ENCODE data around the gene CR2.

CR2 gene

DNA sequence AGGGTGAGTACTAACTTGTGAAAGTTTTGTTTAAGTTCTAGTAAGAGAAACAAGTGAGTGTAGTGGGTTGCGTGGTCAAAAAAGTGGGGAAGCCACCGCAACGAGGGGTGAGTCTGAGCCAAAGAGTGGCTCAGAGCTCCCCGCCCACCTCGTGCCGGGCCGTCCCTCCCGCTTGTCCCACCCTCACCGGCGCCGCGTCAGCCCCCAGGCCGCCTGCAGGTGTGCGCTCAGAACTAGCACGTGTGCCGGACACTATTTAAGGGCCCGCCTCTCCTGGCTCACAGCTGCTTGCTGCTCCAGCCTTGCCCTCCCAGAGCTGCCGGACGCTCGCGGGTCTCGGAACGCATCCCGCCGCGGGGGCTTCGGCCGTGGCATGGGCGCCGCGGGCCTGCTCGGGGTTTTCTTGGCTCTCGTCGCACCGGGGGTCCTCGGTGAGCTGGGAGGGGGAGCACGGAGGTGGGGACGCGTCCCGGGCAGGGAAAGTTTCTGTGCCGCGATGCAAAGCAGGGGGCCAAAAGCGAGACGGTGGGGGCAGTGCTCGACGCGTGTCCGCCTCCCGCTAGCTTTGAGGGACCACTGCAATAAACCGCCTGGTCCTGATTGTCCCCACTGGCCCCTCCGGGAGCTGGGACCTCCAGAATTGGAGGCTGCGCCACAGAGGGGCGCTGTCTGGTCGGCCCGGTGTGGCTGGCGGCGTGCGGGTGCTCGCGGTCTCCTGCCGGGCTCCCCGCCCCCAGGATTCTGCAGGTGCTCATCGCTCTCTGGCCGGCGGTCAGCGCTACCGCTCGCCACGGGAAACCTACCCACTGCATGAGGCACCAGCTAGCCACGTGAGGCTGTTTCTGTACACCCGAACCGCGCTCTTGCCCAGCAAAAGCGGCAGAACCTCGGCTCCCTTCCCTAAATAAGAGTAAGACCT lies at the start of gene CR2:
Gene CR2 (plus strand): TSS at position 283 of the 919 bp plus-strand sequence. CDS start 91 bp downstream, at position 374.
- Histone ChIP-seq H3K4me3 (peak within 1 kb of the TSS; percentile 71), H3K27ac (no peak within 1 kb of the TSS)
- TF ChIP-seq, protein P1, sequence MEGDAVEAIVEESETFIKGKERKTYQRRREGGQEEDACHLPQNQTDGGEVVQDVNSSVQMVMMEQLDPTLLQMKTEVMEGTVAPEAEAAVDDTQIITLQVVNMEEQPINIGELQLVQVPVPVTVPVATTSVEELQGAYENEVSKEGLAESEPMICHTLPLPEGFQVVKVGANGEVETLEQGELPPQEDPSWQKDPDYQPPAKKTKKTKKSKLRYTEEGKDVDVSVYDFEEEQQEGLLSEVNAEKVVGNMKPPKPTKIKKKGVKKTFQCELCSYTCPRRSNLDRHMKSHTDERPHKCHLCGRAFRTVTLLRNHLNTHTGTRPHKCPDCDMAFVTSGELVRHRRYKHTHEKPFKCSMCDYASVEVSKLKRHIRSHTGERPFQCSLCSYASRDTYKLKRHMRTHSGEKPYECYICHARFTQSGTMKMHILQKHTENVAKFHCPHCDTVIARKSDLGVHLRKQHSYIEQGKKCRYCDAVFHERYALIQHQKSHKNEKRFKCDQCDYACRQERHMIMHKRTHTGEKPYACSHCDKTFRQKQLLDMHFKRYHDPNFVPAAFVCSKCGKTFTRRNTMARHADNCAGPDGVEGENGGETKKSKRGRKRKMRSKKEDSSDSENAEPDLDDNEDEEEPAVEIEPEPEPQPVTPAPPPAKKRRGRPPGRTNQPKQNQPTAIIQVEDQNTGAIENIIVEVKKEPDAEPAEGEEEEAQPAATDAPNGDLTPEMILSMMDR (IDR thresholded peaks at IDR 0.05) = no peak
- no peak for DNase-seq (ENCODE audit: low spot score)

DNA sequence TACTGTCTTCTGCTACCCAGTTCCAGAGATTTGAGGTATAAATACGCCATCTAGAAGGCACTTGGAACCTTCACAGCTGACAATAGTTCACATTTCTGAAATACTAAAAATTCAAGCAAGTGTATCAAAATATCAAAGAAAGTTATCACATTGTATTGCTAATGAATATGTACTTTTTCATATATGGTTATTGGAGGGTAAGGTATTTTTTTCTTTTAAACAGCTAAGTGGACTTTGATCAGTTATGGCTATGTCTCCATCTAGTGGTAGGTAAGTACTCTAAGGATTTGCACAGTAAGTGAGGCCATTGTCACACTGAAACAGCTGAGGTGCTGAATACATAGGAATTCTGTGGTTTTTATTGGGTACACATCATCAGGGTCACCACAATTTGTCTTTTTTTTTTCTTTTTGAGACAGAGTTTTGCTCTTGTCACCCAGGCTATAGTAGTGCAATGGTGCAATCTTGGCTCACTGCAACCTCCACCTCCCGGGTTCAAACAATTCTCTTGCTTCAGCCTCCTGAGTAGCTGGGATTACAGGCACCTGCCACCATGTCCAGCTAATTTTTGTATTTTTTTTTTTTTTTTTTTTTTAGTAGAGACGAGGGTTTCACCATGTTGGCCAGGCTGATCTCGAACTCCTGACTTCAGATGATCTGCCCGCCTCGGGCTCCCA lies 49.1 kb upstream of the CR2 start:
- H3K27ac ChIP-seq = no peak overlapping the region
- TF ChIP-seq, protein P1 (IDR thresholded peaks at IDR 0.05) = no peak
- H3K4me3 ChIP-seq = no peak overlapping the region
- DNase-seq (ENCODE audit: low spot score) = no peak

DNA sequence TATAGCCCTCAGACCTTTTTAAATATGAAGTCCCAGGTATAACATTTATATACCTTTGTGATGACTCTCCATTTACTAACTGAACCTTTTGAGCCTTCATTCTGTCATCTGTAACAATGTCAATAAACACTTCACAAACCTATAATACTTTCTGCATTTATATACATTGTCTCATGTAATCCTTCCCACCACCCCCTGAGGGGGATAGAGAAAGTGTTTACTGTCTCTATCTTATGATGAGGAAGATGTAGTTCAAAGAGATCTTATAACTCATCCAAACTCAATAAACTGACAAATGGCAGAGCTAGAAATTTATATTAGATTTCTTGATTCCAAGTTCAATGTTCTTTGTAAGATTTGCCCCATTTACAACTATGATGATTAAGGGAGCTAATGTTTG lies 48.3 kb upstream of the CR2 start:
- no peak for DNase-seq (ENCODE audit: low spot score)
- TF ChIP-seq, protein P1 (IDR thresholded peaks at IDR 0.05) = no peak
- no peak overlapping the region for H3K27ac ChIP-seq
- H3K4me3 ChIP-seq = no peak overlapping the region

DNA sequence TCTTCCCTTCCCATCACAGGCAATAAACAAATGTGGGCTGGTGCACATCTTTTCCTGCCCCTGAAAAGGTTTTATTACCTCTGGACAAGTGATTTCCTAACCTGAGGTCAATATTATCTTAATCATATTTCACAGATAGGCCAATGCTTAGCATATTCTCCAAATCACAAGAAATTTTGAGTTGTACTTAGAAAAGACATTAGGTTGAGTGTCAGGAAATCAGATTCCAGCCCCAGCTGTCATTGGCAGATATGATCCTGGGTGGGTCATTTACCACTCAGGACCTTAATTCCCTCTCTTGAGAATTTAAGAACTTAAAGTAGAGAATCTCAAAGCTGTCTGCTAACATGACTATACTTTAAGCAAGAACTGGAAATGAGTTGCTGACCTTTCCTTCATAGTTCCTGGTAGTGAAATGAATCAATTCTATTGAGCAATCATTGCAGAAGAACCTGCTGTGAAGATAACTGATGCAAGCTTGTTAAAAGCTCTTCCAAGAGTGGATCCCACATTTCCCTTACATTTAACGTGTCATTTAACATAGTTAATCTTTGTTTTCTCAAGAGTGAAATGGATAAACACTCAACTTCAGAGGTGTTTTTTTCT lies 46.4 kb upstream of the CR2 start:
- no peak overlapping the region for H3K4me3 ChIP-seq
- no peak overlapping the region for H3K27ac ChIP-seq
- TF ChIP-seq, protein P1 (IDR thresholded peaks at IDR 0.05) = no peak
- no peak for DNase-seq (ENCODE audit: low spot score)

DNA sequence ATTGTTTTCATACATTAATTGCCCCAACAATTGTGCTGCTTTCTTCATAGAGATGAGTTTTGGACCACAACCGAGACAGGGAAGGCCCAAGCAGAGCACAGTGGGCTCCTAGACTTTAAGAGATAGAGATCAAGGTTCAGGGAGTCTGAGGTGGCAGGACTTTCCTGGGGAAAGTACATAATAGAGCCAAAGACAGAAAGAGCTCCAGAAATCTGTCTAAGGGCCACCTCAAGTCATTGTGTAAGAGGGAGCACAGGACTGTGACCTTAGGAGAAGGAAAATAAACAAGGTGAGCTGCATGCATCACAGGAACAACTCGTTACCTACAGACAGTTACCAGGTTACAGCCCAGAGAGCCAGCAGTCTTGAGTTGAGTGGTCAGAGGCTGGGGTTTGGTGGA lies 41.3 kb upstream of the CR2 start:
- TF ChIP-seq, protein P1 (IDR thresholded peaks at IDR 0.05) = no peak
- no peak overlapping the region for H3K4me3 ChIP-seq
- DNase-seq (ENCODE audit: low spot score) = no peak
- H3K27ac ChIP-seq = no peak overlapping the region

DNA sequence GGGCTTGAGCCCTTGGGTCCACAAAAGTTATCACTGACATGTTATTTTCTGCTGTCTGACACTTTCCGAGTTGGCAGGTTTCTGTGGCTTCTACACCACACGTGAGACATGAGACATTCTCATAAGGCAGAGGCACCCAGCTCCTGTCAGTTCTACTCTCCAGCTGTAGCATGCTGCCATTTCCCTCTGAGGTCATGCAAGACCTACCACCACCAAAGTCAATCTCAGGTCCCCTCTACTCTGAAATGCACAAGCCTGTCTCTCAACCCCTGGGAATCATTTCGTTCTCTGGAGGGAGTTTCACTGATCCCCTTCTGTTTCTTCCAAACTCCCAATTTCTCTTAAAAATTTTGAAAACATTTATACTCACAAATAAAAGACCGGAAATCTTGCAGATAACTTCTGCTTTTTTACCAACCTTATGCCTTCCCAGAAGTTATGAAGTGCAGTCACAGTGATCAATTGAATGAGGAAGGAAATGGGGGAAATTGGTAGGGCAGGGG lies 39.5 kb upstream of the CR2 start:
- Histone ChIP-seq H3K4me3 (no peak overlapping the region), H3K27ac (no peak overlapping the region)
- TF ChIP-seq, protein P1 (IDR thresholded peaks at IDR 0.05) = no peak
- no peak for DNase-seq (ENCODE audit: low spot score)

Data from coronary artery (tissue), 2 donors.